Fibroblast of skin of left biceps (primary cell): ENCODE measurements around the gene PRKCB.

ENCODE experiments used
- DNase-seq, 2 experiments: peaks; one replicate each; pipeline ENCODE4 v3.0.0-alpha.2; 2013; ENCODE audit warnings: low read depth in 2 of 2

The PRKCB gene

DNA sequence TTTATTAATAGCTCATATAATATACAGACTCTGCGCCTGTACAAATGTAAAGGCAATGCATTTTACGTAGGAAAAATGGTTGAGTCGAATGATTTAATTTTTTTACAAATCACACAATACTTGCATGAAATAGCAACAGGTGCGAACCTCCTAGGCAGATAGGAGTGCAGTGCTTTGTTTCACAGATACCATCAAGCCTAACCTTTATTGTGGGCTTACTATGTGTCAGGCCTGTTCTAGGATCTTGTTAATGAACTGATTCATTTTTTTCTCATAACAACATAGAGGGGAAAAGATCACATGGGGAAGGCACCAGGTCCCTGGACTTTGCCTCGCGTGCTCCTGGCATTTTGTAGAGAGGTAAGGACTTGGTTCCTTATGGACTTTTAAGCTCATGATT, 107.8 kb downstream of the PRKCB start:
- no peak for DNase-seq

DNA sequence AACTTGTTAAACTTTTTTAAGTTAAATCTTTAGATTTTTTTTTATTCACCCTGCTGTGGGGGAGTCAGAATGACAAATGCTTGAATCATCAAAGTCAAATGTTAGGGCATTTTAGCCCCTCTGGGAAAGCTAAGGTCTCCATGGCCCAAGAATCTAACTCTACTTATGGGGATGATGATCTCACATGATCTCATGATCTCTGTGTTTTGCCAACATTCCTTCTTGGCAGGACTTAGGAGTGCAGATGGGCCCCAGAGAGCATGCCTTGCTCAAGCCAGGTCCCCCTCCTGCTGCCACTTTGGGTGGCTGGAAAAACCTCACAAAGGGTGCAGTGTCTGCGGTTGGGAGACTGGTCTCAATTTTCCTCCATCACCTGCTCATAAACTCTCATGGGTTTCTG, 108.6 kb downstream of the PRKCB start:
- DNase-seq = no peak

DNA sequence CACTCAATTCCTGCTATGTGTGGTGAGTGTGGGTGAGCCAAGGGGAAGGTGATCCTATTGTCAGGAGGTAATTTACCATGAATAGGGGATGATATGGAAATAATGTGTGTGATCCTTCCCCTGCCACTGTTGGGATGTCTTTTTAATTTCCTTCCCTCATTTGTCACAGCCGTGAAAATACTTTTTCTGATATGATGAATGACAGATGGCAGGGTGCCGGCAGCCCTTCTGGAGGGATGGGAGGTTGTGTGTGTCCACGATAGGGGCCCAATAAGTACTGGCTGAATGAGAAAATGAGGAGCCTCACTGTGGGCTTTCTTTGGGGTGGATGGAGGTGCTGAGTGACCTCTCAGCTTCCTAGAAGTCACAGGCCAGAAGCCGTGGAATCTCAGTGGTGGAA, 109.5 kb downstream of the PRKCB start:
- no peak for DNase-seq

DNA sequence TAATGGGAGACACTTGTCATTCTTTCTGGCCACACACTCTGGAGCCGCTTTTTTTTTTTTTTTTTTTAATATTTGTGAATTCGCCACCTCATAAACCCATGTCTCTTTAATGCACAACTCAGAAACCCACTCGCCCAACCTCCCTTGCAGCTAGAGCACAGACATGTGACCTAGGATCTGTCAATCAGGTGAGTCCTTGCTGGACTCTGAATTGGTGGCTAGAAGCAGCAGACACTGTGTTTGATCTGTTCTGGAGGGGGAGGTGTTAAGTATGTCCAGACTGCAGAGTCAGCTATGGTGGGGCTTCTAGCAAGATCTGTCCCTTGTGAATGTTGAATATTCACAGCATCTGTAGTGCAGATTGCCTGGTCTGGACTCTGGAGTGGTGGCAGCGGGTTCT, 112.1 kb downstream of the PRKCB start:
- DNase-seq = no peak

DNA sequence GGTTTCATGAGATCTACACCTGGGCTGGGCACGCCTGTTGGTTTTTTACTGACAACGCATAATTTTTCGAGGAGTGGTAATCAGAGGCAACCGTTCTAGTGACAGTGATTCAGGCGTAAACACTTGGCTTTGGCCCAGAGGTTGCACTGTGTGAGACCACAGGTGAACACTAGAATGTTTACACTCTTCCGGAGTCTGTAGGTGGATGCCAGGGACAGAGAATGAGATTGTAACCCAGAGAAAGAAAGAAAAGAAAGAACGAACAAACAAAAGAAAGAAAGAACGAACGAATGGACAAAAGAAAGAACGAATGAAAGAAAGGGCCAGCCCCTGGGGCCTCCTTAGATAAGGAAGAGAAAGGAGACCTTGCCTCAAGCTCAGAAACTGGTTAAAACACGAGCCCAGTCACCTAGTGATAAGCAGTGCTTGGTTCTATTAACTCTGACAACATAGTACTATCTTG, 113.2 kb downstream of the PRKCB start:
- DNase-seq = no peak

DNA sequence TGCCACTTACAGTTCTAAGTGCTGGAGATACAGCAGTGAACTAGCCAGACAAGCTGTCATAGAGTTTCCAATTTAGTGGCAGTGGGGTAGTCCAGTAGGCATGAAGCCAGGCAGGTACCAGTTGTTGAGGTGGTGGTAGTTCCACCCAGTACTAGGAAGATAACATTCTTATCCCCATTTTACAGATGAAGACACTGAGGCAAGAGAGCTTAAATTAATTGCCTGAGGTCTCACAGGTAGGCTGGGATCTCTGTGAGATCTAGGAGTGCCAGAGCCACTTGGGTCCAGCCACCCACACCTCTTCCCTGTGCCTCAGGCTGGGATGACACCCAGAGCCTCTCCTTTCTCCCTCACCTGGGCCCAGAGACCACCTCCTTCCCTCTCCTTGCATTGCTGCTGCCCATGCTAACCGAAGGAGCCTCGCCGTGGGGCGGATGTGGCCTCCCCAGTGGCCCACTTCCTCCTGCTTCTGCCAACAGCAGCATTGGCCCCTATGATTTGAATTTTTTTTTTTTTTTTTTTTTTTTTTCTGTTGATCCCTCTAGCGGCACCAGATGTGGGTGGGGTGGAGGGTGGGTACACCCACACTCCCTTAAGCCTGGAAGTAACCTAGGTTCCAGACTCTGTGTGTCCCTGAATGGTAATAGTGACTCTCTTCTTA, 114.0 kb downstream of the PRKCB start:
- no peak for DNase-seq

- no peak for DNase-seq
Measured at GRCh38 chr16:23950291-23950894, 114.6 kb downstream of the PRKCB start.

GRCh38 chr16:23950898-23951297, 115.1 kb downstream of the PRKCB start:
- DNase-seq = no peak

DNA sequence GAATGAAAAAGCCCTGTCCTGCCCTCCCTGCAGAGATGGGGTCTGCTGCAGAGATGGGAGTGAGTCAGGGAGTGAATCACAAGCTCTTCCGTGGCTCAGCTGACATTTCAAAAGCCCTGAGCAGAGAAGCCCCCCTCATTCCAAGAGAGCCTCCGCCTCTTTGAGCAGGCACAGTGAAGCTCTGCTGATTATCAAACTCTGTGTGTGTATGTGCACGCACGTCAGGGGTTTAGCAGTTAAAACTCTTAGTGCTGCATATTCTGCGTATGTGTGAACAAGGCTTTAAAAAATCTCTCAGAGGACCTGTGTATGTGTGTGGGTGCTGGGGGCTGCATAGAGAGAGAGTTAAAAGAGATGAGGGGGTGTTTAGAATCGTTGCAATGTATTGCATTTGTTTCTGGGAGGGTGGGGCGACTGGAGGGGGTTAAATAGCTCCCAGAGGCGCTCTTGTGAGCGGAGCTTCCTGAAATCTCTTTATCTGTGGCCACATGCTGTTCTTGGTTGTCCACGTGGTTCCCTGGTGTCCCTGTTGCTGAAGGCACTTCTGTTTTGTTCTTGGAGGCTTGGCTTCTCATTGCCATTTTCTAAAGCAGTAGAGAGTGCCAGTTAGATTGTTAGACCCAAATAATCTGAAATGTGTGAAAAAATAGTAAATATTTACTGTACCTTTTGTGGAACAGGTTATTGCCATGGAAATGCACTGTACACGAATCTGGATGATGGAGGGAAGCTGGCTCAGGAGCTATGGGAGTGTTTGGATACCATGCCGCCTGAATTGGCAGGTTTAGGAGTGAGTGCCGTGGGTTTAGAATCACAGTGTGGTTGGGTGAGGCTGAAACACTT, 116.6 kb downstream of the PRKCB start:
- peak in 1 of 2 experiments; percentile 1 for DNase-seq

DNA sequence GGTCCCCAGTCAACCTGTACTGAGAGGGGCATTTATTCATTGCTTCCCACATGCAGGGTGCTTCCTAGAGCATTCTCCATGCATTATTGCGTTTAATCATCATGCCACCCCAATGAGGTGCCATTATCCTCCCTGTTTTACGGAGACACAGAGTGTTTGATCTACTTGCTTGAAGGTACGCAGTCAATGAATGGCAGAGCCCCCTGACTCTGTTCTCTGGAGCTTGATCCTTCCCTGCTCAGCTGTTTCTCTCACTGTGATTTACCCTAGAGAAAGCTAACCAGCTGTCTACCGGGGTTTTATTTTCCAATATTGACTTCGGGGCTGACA, 117.2 kb downstream of the PRKCB start:
- DNase-seq = no peak

DNA sequence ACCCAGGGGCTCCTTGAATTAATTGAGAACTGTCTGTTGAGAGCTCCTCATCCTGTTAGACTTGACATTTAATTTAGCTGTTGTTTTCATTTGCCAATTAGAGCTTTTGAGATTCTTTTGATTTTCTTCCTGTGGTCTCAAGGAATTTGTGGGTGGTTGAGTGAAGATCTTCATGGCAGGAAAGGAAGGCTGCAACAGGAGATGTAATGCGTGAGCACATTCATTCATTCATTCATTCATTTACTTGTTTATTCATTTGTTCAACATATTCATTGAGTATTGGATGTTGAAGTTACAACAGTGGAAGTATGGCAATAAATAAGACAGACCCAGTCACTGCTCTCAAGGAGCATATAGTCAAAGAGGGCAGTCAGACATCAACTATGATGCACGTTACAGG, 117.7 kb downstream of the PRKCB start:
- no peak for DNase-seq

- DNase-seq = no peak
Measured at GRCh38 chr16:23955088-23955487, 119.3 kb downstream of the PRKCB start.

GRCh38 chr16:23957287-23957686, 121.5 kb downstream of the PRKCB start:
- no peak for DNase-seq

DNA sequence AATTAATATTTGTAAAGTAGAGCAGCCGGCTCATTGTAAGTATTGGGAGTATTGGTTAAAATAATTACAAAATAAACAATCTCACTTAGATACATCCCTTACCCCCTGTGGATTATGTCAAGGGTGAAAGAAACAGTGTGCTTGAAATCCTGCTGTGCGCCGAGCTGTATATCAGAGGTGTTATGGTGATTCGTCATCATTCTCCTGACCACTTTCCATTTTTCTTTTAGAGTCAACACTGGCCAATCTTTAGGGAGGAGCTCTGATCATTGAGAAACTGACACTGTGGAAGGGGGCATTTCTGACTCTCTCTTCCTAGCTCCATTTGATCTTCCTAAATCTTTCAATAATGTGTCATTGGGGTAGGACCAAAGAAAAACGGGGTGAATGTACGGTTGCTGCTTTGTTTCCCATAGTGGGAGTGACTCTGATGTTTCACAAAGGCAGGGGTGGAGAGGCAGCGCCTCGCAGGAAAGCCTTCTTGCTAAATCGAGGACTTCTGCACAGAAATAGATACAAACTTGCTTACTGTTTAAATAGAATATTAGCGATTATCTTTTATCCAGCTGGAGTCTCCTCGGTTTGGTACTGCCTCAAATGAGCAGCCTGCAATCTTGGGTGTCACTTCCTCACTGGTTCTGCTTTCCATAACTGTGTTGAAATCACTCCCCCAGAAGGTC, 123.4 kb downstream of the PRKCB start:
- DNase-seq = no peak

DNA sequence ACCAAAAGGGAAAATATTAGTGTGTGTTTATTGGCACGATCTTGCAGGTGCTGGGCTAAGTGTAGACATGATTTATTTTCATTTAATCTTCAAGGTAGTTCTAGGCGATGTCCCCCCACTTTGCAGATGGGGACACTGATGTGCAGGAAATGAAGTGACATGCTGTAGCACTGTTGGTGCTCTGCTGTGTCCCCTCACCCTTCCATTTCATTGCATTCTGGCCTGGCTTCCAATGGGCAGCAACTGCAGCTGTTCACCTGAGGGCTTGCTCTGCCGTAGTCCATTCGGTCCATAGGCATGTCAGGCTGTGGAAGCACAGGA, 123.9 kb downstream of the PRKCB start:
- no peak for DNase-seq

- DNase-seq = no peak
Measured at GRCh38 chr16:23960081-23960885, 124.5 kb downstream of the PRKCB start.

GRCh38 chr16:23962001-23962400, 126.2 kb downstream of the PRKCB start:
- DNase-seq = no peak

DNA sequence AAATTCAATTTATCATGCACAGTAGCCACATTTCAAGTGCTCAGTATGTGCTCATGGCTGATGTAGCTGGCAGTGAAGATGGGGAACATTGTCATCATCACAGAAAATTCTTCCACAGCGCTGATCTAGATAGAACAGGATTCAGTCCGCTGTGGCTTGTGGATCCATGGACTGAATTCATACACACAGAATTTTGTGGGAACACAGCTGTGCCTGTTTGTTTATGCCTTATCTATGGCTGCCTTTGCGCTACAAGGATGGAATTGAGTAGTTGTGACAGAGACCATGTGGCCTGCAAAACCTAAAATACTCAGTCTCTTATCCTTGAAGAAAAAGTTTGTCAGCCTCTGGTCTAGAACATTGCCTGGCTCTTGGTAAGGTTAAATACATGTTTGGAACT, 128.4 kb downstream of the PRKCB start:
- DNase-seq = no peak

GRCh38 chr16:23965137-23965733, 129.5 kb downstream of the PRKCB start:
- no peak for DNase-seq

GRCh38 chr16:23966597-23967394, 131.0 kb downstream of the PRKCB start:
- DNase-seq = no peak

DNA sequence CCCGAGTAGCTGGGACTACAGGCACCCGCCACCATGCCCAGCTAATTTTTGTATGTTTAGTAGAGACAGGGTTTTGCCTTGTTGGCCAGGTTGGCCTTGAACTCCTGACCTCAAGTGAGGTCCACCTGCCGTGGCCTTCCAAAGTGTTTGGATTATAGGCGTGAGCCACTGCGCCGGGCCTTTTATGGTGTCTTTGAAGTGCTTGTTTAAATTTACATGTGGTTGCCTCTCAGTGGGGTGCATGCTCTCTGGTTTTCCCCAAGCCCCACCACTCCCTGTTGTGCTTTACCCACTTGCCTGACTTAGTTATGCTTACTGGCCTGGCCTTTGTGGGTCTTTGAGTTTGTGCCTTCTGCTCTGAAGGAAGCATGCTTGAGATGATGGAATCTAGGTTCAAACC, 132.0 kb downstream of the PRKCB start:
- DNase-seq = no peak
